SU-DHL-6 (cell line): ENCODE measurements around the gene ITGB8.

ENCODE experiments used
- CTCF ChIP-seq: fragments of 200-600 bp; sonication (generic); IDR thresholded peaks from one replicate; pipeline ENCODE4 v1.5.1; 2017; ENCODE audit warnings: antibody characterized with exemption, mild to moderate bottlenecking, low read length, moderate library complexity; ENCODE audit not compliant: insufficient read depth, poor library complexity, severe bottlenecking
- EZH2phosphoT487 ChIP-seq: fragments of 200-600 bp; sonication (generic), shearing (Covaris generic); conservative IDR thresholded peaks from 2 replicates; pipeline ENCODE4 v1.6.1; 2018; ENCODE audit warnings: mild to moderate bottlenecking, antibody characterized with exemption, low read length, moderate library complexity, mixed read lengths

- TF ChIP-seq EZH2phosphoT487 (no peak), CTCF (no peak)
Observed at GRCh38 chr7:20454202-20454601, 123.5 kb downstream of the ITGB8 start.
